Fibroblast of lung (primary cell): Measurements from ENCODE around the gene DLX6.

Experiments used
- EZH2 ChIP-seq: IDR thresholded peaks from 2 replicates; pipeline ENCODE4 v1.5.1; 2012; ENCODE audit warnings: low read length, control low read depth, mild to moderate bottlenecking; ENCODE audit errors: missing control alignments
- TF ChIP-seq, protein P1 (sequence below), 2 donors: IDR thresholded peaks in 1 of 2; conservative IDR thresholded peaks in 1 of 2; 1 replicate in 1 of 2; 2 replicates in 1 of 2; pipeline ENCODE4 v1.5.1; 2011 to 2012; ENCODE audit warnings: low read length in 2 of 2, control low read depth in 1 of 2, inconsistent platforms in 1 of 2, low read depth in 1 of 2, mild to moderate bottlenecking in 1 of 2

DNA sequence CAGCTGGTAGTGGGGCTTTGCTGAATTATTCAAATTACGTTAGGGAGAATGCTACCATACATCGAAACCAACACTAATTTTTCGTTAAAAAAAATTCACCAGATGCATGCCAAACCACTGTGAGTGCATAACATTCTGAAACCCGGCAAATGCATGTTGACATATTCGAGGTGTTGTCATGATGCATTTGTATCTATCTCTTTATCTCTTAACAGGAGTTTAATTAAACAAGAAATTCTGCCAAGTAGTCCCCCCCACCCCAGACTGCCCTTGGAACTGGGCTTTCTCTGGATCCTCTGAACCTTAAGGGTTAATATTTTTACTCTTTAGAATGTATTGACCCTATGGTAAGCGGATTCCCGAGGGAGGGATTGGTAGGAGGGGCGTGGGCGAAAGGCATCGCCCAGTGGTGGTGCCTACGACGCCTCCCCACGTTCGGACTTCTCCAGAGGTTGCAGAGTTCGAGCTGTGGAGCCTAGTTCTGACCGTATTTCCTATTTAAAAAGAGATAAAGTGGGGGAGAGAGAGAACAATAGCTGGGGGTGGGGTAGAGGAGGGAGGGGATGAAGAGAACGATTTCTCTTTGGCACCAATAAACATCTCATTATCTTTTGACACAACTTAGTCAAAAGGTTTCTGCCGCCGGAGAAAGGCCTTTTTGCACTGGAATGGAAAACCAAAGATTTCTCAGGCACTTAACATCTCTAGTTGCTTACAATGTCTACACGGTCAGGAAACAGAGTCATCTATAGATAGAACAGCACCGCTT lies 7.2 kb downstream of the DLX6 start:
- TF ChIP-seq, protein P1, sequence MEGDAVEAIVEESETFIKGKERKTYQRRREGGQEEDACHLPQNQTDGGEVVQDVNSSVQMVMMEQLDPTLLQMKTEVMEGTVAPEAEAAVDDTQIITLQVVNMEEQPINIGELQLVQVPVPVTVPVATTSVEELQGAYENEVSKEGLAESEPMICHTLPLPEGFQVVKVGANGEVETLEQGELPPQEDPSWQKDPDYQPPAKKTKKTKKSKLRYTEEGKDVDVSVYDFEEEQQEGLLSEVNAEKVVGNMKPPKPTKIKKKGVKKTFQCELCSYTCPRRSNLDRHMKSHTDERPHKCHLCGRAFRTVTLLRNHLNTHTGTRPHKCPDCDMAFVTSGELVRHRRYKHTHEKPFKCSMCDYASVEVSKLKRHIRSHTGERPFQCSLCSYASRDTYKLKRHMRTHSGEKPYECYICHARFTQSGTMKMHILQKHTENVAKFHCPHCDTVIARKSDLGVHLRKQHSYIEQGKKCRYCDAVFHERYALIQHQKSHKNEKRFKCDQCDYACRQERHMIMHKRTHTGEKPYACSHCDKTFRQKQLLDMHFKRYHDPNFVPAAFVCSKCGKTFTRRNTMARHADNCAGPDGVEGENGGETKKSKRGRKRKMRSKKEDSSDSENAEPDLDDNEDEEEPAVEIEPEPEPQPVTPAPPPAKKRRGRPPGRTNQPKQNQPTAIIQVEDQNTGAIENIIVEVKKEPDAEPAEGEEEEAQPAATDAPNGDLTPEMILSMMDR (conservative IDR thresholded peaks at IDR 0.05 in 1 of 2, IDR thresholded peaks at IDR 0.05 in 1 of 2; ENCODE audit: low read depth in 1 of 2, low read length in 2 of 2) = no peak
- no peak for TF ChIP-seq EZH2
